PC-3 (cell line): ENCODE measurements around the gene ARHGAP8. TPM values are rescaled to one million over a fixed set of nuclear protein-coding genes. Genes with fewer than 3 reads are reported as not detected.

Experiments
- ATAC-seq: fragments of 200-7000 bp; cut with Tn5 transposase; 2 replicates; pipeline ENCODE4 v1.9.1; 2020; ENCODE audit warnings: mild to moderate bottlenecking, moderate library complexity
- BruUV-seq: library from RNA; stranded (reverse); fragments of 400-500 nt; replicated peaks from 2 replicates; lab custom pipeline; 2021; lab: Mats Ljungman, UMichigan
- CTCF ChIA-PET: fragments of 300-600 bp; sonication (Branson Sonifier 250); formaldehyde crosslinking; loops from one replicate; lab custom pipeline; 2022; ENCODE audit warnings: antibody characterized with exemption; lab: Charles Lee
- POLR2A ChIA-PET: fragments of 300-600 bp; sonication (Branson Sonifier 250); formaldehyde crosslinking; loops from one replicate; lab custom pipeline; 2022; ENCODE audit warnings: antibody characterized with exemption; ENCODE audit not compliant: unreplicated experiment; lab: Charles Lee
- DNase-seq: peaks from one replicate; pipeline ENCODE4 v3.0.0-alpha.2; 2015
- H2AFZ ChIP-seq: fragments of 300-600 bp; sonication (generic); 2 replicates; pipeline ENCODE4 v1.6.0; 2016; ENCODE audit warnings: antibody characterized with exemption, low read length
- H3F3A ChIP-seq: fragments of 300-600 bp; sonication (generic); one replicate; pipeline ENCODE4 v1.6.0; 2017; ENCODE audit warnings: antibody characterized with exemption, low read length, control low read depth, mild to moderate bottlenecking; ENCODE audit not compliant: unreplicated experiment
- H3K27ac ChIP-seq: fragments of 300-600 bp; sonication (generic); 2 replicates; pipeline ENCODE4 v1.5.1; 2016; ENCODE audit warnings: mild to moderate bottlenecking, low read length
- H3K27me3 ChIP-seq: fragments of 300-600 bp; sonication (generic); 2 replicates; pipeline ENCODE4 v1.6.1; 2016; ENCODE audit warnings: low read length, mixed read lengths
- H3K36me3 ChIP-seq: fragments of 300-600 bp; sonication (generic); 2 replicates; pipeline ENCODE4 v1.6.1; 2016; ENCODE audit warnings: low read depth, mixed run types, low read length, mixed read lengths
- H3K4me1 ChIP-seq: fragments of 300-600 bp; sonication (generic); 2 replicates; pipeline ENCODE4 v1.5.1; 2016; ENCODE audit warnings: low read length; ENCODE audit not compliant: insufficient read depth
- H3K4me2 ChIP-seq: fragments of 300-600 bp; sonication (generic); 2 replicates; pipeline ENCODE4 v1.6.0; 2016; ENCODE audit warnings: low read length
- H3K4me3 ChIP-seq: fragments of 300-600 bp; sonication (generic); 2 replicates; pipeline ENCODE4 v1.5.1; 2016; ENCODE audit warnings: mild to moderate bottlenecking, low read length, mixed read lengths
- H3K79me2 ChIP-seq: fragments of 300-600 bp; sonication (generic); 2 replicates; pipeline ENCODE4 v1.6.1; 2017; ENCODE audit warnings: low read length, mixed read lengths
- H3K9ac ChIP-seq: fragments of 300-600 bp; sonication (generic); 2 replicates; pipeline ENCODE4 v1.6.0; 2016; ENCODE audit warnings: mild to moderate bottlenecking, low read length
- H3K9me2 ChIP-seq: fragments of 300-600 bp; sonication (generic); replicated peaks from 2 replicates; pipeline ENCODE4 v1.6.1; 2016; ENCODE audit warnings: mixed run types, low read length, mixed read lengths
- H3K9me3 ChIP-seq: fragments of 300-600 bp; sonication (generic); 2 replicates; pipeline ENCODE4 v1.6.1; 2016; ENCODE audit warnings: low read length, mixed read lengths
- H4K20me1 ChIP-seq: fragments of 300-600 bp; sonication (generic); 2 replicates; pipeline ENCODE4 v1.6.1; 2016; ENCODE audit warnings: low read length, mixed read lengths
- EZH2 ChIP-seq: fragments of 300-600 bp; sonication (generic); IDR thresholded peaks from one replicate; pipeline ENCODE4 v1.6.1; 2017; ENCODE audit warnings: antibody characterized with exemption, mild to moderate bottlenecking, low read length; ENCODE audit not compliant: unreplicated experiment
- EZH2phosphoT487 ChIP-seq: fragments of 300-600 bp; sonication (generic); IDR thresholded peaks from 2 replicates; pipeline ENCODE4 v1.6.1; 2018; ENCODE audit warnings: mild to moderate bottlenecking, antibody characterized with exemption, low read length, borderline replicate concordance
- intact Hi-C: fragments of 100-400 bp; cut with micrococcal nuclease; formaldehyde crosslinking; loops from 2 replicates; pipeline ENCODE4 v1.9.0; 2023
- total RNA-seq: library from RNA; depleted of rRNA; stranded (reverse); fragments of >200 nt; gene quantifications from 2 replicates; pipeline ENCODE4 v1.2.3, GENCODE V29; 2014
- TF ChIP-seq, protein P1 (sequence below): fragments of 300-600 bp; sonication (generic); conservative IDR thresholded peaks from 2 replicates; pipeline ENCODE4 v1.5.1; 2017; ENCODE audit warnings: antibody characterized with exemption, low read depth, mild to moderate bottlenecking, low read length

Gene ARHGAP8
- total RNA-seq, 1 experiment from 2014 or later = 30.9 TPM

DNA sequence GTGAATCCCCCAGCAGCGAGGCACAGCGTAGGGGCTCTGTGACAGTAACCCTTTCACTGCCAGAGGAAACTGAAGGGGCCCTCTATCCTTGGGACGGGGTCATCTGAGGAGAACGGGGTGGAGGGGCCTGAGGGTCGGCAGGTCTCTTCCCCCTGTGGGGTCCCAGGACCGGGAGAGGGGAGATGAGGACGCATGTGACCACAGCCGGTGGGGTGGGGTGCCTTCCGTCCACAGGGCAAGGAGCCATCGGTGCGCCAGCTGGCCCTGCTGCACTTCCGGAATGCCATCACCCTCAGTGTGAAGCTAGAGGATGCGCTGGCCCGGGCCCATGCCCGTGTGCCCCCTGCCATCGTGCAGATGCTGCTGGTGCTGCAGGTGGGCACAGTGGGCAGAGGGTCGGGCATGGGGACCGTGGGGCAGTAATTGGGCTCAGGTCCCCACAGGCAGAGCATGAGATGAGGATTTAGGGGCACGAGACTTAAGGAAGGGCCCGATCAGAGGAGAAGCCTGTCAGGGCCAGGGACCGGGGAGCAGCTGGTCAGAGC, 20.3 kb upstream of the ARHGAP8 start:
- ATAC-seq (no peak), DNase-seq (no peak)
- Histone ChIP-seq H3K9me3 (no peaks in the 10 kb centered on the region), H3K27me3 (0 out of 2 replicates have a peak, but pooled peaks cover 8% of the 10 kb centered on the region), H3K79me2 (no peaks in the 10 kb centered on the region), H3K27ac (no peak overlapping the region), H3F3A (no peaks in the 10 kb centered on the region), H3K4me1 (no peaks in the 10 kb centered on the region), H3K36me3 (no peaks in the 10 kb centered on the region), H4K20me1 (no peaks in the 10 kb centered on the region), H3K4me2 (no peak overlapping the region), H2AFZ (no peak overlapping the region), H3K9ac (no peak overlapping the region), H3K4me3 (no peak overlapping the region), H3K9me2 (no peaks in the 10 kb centered on the region)
- CTCF ChIA-PET = interaction anchor here (0.6 kb wide), 1 partner anchor 13 kb away, joined by 3 read pairs; no protein-coding TSS in a partner anchor
- POLR2A ChIA-PET = no interaction called here
- BruUV-seq = no TSS peak
- intact Hi-C loops = no loop called here
- TF ChIP-seq EZH2phosphoT487 (no peak), EZH2 (no peak)
- TF ChIP-seq, protein P1, sequence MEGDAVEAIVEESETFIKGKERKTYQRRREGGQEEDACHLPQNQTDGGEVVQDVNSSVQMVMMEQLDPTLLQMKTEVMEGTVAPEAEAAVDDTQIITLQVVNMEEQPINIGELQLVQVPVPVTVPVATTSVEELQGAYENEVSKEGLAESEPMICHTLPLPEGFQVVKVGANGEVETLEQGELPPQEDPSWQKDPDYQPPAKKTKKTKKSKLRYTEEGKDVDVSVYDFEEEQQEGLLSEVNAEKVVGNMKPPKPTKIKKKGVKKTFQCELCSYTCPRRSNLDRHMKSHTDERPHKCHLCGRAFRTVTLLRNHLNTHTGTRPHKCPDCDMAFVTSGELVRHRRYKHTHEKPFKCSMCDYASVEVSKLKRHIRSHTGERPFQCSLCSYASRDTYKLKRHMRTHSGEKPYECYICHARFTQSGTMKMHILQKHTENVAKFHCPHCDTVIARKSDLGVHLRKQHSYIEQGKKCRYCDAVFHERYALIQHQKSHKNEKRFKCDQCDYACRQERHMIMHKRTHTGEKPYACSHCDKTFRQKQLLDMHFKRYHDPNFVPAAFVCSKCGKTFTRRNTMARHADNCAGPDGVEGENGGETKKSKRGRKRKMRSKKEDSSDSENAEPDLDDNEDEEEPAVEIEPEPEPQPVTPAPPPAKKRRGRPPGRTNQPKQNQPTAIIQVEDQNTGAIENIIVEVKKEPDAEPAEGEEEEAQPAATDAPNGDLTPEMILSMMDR = no peak

GRCh38 chr22:44732661-44733060, 19.7 kb upstream of the ARHGAP8 start:
- H3K9me2 ChIP-seq = no peaks in the 10 kb centered on the region
- H3K9ac ChIP-seq = no peak overlapping the region
- H3F3A ChIP-seq = no peaks in the 10 kb centered on the region
- no peak overlapping the region for H3K27ac ChIP-seq
- BruUV-seq = no TSS peak
- no peak overlapping the region for H3K4me3 ChIP-seq
- H3K79me2 ChIP-seq = no peaks in the 10 kb centered on the region
- H3K27me3 ChIP-seq = 0 out of 2 replicates have a peak, but pooled peaks cover 9% of the 10 kb centered on the region
- ChIA-PET POLR2A (no interaction called here), CTCF (no interaction called here)
- TF ChIP-seq EZH2 (no peak), EZH2phosphoT487 (no peak)
- TF ChIP-seq, protein P1 = no peak
- ATAC-seq = no peak
- H4K20me1 ChIP-seq = no peaks in the 10 kb centered on the region
- no peak overlapping the region for H3K4me2 ChIP-seq
- no peaks in the 10 kb centered on the region for H3K9me3 ChIP-seq
- intact Hi-C loops = no loop called here
- DNase-seq = no peak
- H3K4me1 ChIP-seq = no peaks in the 10 kb centered on the region
- H2AFZ ChIP-seq = no peak overlapping the region
- no peaks in the 10 kb centered on the region for H3K36me3 ChIP-seq

DNA sequence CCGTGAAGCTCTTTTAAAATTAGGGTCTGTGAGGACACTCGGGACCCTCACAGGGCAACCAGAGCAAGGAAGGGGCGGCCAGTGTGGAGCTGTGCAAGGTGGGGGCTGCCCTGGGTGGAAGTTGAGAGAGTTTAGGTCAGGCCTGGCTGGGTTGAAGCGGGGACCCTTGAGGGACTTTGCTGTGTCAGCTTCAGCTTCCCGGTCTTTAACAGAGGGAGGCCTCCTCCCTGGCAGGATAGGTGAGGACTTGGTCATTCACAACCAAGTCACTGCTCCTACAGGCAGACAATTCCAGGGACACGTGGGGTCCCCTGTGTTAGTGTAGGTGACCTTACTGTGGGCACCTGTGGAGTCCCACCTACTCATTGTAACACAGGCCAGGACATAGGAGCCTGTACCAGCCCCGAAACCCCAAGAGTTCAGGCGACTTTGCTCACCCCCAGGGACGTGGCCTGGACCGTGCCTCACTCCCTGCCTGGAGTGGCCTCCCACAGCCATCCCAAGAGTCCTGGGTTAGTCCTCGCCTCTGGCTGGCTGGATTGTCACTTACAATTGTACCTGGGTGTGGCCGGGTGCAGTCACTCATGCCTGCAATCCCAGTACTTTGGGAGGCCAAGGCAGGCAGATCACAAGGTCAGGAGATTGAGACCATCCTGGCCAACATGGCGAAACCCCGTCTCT, 18.8 kb upstream of the ARHGAP8 start:
- POLR2A ChIA-PET = no interaction called here
- Histone ChIP-seq H3K4me2 (no peak overlapping the region), H3K9me3 (no peaks in the 10 kb centered on the region), H3K27me3 (0 out of 2 replicates have a peak, but pooled peaks cover 9% of the 10 kb centered on the region), H3K79me2 (no peaks in the 10 kb centered on the region), H3K36me3 (no peaks in the 10 kb centered on the region), H3F3A (no peaks in the 10 kb centered on the region), H2AFZ (no peak overlapping the region), H3K9ac (no peak overlapping the region), H3K27ac (no peak overlapping the region), H3K4me3 (no peak overlapping the region), H3K4me1 (peaks cover 4% of the 10 kb centered on the region; the same call in 1 of the 2 replicates), H4K20me1 (no peaks in the 10 kb centered on the region), H3K9me2 (no peaks in the 10 kb centered on the region)
- DNase-seq (no peak), ATAC-seq (no peak)
- CTCF ChIA-PET = no interaction called here
- TF ChIP-seq EZH2phosphoT487 (no peak), EZH2 (no peak)
- TF ChIP-seq, protein P1 = no peak
- BruUV-seq = no TSS peak
- intact Hi-C loops = no loop called here
